GM19043 (cell line): ENCODE results near the gene PRM1.
A peak's percentile ranks its signal among the peaks of the same experiment; 100 is the strongest.

Experiments used
- ATAC-seq: cut with Tn5 transposase; IDR thresholded peaks from one replicate; pipeline ENCODE4 v1.9.1; 2021; ENCODE audit warnings: low read depth; ENCODE audit not compliant: unreplicated experiment

The PRM1 gene

DNA sequence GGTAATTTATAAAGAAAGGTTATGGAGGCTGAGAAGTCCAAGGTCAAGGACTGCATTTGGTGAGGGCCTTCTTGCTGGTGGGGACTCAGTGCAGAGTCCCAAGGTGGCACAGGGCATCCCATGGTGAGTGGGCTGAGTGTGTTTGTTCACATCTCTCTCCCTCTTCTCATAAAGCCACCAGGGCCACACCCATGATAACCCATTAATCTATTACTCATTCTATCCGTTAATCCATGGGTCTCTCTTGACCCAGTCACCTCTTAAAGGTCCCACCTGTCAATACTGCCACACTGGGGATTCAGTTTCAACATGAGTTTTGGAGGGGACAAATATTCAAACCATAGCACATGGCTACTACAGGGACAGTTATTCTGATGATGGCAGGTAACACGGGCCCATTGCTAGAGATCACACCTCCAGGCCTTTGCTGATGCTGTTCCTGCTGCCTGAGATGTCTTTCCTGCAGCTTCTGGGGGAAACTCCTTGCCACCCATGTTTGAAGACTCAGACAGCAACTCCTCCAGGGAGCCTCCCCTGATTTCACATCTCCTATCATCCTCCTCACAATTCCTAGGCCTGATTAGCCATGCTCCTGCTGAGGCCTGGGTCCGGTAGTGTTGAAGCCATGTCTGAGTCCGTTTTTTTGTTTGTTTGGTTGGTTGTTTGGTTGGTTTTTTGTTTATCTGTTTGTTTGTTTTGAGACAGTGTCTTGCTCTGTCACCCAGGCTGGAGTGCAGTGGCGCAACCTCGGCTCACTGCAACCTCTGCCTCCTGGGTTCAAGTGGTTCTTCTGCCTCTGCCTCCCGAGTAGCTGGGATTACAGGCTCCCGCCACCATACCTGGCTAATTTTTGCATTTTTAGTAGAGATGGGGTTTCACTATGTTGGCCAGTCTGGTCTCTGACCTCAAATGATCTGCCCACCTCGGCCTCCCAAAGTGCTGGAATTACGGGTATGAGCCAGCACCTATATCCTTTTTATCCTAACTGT is 41.2 kb downstream of the PRM1 start:
- ATAC-seq: no peak

GRCh38 chr16:11238272-11239202 is 42.6 kb downstream of the PRM1 start:
- no peak for ATAC-seq

DNA sequence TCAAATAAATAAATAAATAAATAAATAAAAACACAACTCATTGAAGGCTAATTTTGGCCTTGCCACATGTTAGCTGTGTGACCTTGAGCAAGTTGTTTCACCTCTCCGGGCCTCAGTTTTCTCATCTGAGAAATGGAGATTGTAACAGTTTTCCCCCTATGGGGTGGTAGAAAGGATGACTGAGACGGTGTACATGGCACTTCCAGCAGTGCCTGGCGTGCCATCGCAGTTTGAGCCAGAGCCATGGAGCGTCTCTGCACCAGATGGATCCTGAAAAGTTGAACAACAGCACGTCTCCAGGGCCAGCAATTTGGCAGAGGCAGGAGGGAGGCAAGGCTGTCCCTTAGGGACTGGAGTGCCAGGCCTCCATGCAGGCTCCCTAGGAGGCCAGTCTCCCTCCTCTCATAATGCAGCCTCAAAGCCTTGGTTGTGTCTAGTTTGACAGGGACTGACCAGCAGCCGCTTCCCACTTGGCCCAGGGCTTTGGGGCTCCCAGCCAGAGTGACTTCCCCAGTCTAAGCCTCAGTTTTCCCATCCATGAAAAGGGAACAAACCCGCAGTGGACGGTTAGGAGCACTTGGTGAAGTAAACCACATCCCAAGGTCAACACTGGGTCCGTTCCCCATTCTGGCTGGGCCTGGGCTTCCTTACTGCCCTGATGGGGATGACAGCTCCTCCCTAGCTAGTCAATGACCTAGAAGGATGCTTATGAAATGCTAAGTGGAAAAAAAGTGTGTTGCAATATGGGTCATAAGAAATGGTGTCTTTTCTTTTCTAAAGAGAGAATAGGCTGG is 44.5 kb downstream of the PRM1 start:
- no peak for ATAC-seq

DNA sequence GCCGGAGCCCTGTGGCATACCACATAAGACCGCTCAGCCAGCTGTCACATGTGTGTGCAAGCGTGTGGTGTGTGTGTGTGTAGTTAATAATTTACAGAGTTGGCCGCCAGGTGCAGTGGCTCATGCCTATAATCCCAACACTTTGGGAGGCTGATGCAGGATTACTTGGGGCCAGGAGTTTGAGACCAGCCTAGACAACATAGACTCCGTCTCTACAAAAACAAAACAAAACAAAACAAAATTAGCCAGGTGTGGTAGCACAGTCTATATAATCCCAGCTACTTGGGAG is 45.5 kb downstream of the PRM1 start:
- no peak for ATAC-seq

DNA sequence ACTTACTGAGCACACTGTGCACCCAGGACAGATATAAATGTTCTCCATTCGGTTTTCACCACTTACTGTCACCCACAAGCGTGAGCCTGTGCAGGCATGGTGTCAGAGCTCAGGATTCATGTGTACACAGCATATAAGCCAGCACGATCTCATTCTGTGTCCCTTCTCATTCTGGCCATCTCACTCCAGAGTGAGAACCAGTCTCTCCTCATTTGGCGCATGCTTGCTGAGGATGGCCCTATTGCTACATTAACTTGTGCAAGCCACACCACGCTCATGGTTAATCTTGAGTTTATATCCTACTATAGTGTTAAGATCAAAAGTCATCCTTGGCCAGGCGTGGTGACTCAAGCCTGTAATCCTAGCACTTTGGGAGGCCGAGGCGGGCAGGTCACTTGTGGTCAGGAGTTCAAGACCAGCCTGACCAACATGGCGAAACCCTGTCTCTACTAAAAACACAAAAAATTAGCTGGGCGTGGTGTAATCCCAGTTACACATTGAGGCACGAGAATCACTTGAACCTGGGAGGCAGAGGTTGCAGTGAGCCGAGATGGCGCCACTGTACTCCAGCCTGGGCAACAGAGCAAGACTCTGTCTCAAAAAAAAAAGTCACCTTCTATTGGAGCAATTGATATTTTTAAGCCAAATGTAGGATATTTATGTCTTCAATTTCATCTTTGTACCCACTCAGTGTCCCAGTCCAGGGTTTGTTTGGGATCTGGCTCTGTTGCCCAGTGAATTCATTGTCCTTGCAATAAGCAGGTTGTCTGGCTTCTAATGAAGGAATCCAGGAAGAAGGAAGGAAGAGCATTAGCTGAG is 46.0 kb downstream of the PRM1 start:
- no peak for ATAC-seq

- ATAC-seq: no peak
Measured at GRCh38 chr16:11233727-11234376, 47.3 kb downstream of the PRM1 start.

- ATAC-seq: peak; percentile 73
Measured at GRCh38 chr16:11232852-11233726, 48.0 kb downstream of the PRM1 start.

DNA sequence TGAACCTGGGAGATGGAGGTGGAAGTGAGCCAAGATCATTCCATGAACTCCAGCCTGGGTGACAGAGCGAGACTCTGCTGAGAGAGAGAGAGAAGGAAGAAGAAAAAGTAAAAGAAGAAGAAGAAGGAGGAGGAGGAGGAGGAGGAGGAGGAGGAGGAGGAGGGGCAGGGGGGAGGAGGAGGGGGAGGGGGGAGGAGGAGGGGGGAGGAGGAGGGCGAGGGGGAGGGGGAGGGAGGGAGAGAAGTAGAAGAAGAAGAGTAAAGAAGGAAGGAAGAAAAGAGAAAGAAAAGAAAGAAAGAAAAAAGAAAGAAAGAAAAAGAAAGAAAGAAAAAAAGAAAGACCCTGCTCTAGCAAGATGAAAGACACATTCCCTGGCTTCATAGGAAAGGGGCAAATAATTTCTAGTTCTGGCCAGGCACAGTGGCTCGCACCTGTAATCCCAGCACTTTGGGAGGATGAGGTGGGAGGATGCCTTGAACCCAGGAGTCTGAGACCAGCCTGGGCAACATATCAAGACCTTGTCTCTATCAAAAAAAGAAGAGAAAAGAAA is 48.8 kb downstream of the PRM1 start:
- no peak for ATAC-seq

GRCh38 chr16:11231367-11231970 is 49.7 kb downstream of the PRM1 start:
- no peak for ATAC-seq
